Tibial nerve (tissue), 4 donors: ENCODE measurements around the gene RYR3.

Experiments used
- EP300 ChIP-seq, 2 donors: sonication (generic); formaldehyde crosslinking; IDR thresholded peaks; one replicate each; pipeline ENCODE4 v1.6.1; 2017; ENCODE audit warnings: antibody characterized with exemption in 2 of 2, mild to moderate bottlenecking in 1 of 2
- POLR2A ChIP-seq, 2 donors: fragments of 450-650 bp; IDR thresholded peaks; one replicate each; pipeline ENCODE4 v1.6.1; 2017; ENCODE audit warnings: antibody characterized with exemption in 2 of 2, mild to moderate bottlenecking in 2 of 2, moderate library complexity in 2 of 2
- TF ChIP-seq, protein P1 (sequence below), 5 experiments: fragments of 200-600 bp in 3 of 5; fragments of 450-650 bp in 2 of 5; sonication (generic) in 3 of 5; IDR thresholded peaks; one replicate each; pipeline ENCODE4 v1.5.1; 2016 to 2019; ENCODE audit warnings: antibody characterized with exemption in 5 of 5, mild to moderate bottlenecking in 3 of 5, moderate library complexity in 2 of 5

DNA sequence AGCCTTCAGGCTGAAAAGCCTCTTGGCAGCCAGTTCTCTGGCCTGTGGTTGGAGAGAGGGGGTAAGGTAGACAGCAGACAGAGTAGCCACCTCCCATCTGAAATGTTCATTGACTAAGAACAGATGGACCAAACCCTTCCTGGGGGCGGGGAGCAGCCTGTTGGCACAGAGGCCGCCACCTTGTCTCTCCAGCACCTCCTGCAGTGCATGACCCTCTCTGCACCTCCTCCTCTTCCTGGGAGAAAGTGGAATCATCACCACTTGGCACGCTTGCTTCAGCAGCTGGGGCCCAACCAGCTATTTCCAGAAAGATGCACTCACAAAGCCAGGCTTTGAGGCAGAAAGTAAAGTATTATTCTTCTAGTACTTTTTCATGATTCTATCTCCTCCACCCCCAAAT, 344.1 kb downstream of the RYR3 start:
- TF ChIP-seq, protein P1, sequence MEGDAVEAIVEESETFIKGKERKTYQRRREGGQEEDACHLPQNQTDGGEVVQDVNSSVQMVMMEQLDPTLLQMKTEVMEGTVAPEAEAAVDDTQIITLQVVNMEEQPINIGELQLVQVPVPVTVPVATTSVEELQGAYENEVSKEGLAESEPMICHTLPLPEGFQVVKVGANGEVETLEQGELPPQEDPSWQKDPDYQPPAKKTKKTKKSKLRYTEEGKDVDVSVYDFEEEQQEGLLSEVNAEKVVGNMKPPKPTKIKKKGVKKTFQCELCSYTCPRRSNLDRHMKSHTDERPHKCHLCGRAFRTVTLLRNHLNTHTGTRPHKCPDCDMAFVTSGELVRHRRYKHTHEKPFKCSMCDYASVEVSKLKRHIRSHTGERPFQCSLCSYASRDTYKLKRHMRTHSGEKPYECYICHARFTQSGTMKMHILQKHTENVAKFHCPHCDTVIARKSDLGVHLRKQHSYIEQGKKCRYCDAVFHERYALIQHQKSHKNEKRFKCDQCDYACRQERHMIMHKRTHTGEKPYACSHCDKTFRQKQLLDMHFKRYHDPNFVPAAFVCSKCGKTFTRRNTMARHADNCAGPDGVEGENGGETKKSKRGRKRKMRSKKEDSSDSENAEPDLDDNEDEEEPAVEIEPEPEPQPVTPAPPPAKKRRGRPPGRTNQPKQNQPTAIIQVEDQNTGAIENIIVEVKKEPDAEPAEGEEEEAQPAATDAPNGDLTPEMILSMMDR (IDR thresholded peaks at IDR 0.05): no peak
- no peak for TF ChIP-seq EP300 (IDR thresholded peaks at IDR 0.05)
- no peak for TF ChIP-seq POLR2A (IDR thresholded peaks at IDR 0.05)
